ENCODE measurements around the gene CCDC51. TPM values are rescaled to one million over a fixed set of nuclear protein-coding genes. Genes with fewer than 3 reads are reported as not detected.

The CCDC51 gene
- polyA plus RNA-seq, 1 of the 3 experiments (the other 2 are of a cell fraction), result 24.2 TPM

- no peak overlapping the region for H3K27ac ChIP-seq (ENCODE audit: low read depth in 2 of 2, low read length in 1 of 2)
- no peak overlapping the region for H3K9ac ChIP-seq
- POLR2A ChIA-PET, result interaction anchor here (0.6 kb wide), 1 partner anchor 128 kb away, joined by 4 read pairs; no protein-coding TSS in a partner anchor
- H4K20me1 ChIP-seq (ENCODE audit: insufficient read depth), result no peaks in the 10 kb centered on the region
- no peak for DNase-seq
- H3K4me2 ChIP-seq, result no peak overlapping the region
- CTCF ChIA-PET, result interaction anchor here (3.1 to 15.6 kb wide), 2 partner anchors 12 to 18 kb away, joined by 14 to 399 read pairs; partner anchors contain the start of gene PLXNB1
- H3F3A ChIP-seq (replicated peaks; ENCODE audit: insufficient read depth), result no peaks in the 10 kb centered on the region
- TF ChIP-seq TEAD4 (IDR thresholded peaks at IDR 0.05; ENCODE audit: borderline replicate concordance, insufficient read depth) (no peak), GATA2 (CRISPR knock-in tag; IDR thresholded peaks at IDR 0.05) (no peak), PBX3 (IDR thresholded peaks at IDR 0.05) (no peak), JUND (IDR thresholded peaks at IDR 0.05) (no peak), SMC3 (IDR thresholded peaks at IDR 0.05; ENCODE audit: low read depth, low read length) (no peak), FOXJ3 (CRISPR knock-in tag; IDR thresholded peaks at IDR 0.05) (no peak), MXI1 (IDR thresholded peaks at IDR 0.05; ENCODE audit: low read depth, low read length) (no peak)
- no peaks in the 10 kb centered on the region for H3K27me3 ChIP-seq (ENCODE audit: insufficient read depth)
- 90% methylated on average over 7 of the region's 8 CpGs for WGBS (ENCODE audit: low lambda C conversion rate)
- no peaks in the 10 kb centered on the region for H3K4me1 ChIP-seq (ENCODE audit: control insufficient read depth in 1 of 2, insufficient read depth in 2 of 2, low read depth in 1 of 2, low read length in 1 of 2)
- no peaks in the 10 kb centered on the region for H3K9me2 ChIP-seq
- peaks cover 0 to 80% of the 10 kb centered on the region in 2 experiments for H3K36me3 ChIP-seq (replicated peaks in 1 of 2; ENCODE audit: control insufficient read depth in 1 of 2, insufficient read depth in 2 of 2, low read length in 1 of 2)
- no peak overlapping the region for H2AFZ ChIP-seq (ENCODE audit: low read depth)
- no peak overlapping the region for H3K4me3 ChIP-seq (ENCODE audit: low read depth in 2 of 2, low read length in 1 of 2)
- no peaks in the 10 kb centered on the region for H3K9me3 ChIP-seq
- no peaks in the 10 kb centered on the region for H3K79me2 ChIP-seq (ENCODE audit: insufficient read depth)
These were observed 26.8 kb downstream of the CCDC51 start for GRCh38 chr3:48413086-48413485.

- Histone ChIP-seq H3K9ac (no peak overlapping the region), H3K4me1 (ENCODE audit: control insufficient read depth in 1 of 2, insufficient read depth in 2 of 2, low read depth in 1 of 2, low read length in 1 of 2) (no peaks in the 10 kb centered on the region), H3K36me3 (replicated peaks in 1 of 2; ENCODE audit: control insufficient read depth in 1 of 2, insufficient read depth in 2 of 2, low read length in 1 of 2) (peaks cover 0 to 78% of the 10 kb centered on the region in 2 experiments), H3K9me2 (no peaks in the 10 kb centered on the region), H3K79me2 (ENCODE audit: insufficient read depth) (no peaks in the 10 kb centered on the region), H3K27ac (ENCODE audit: low read depth in 2 of 2, low read length in 1 of 2) (no peak overlapping the region; a peak in 1 of 4 replicates), H3K9me3 (no peaks in the 10 kb centered on the region), H3K4me3 (ENCODE audit: low read depth in 2 of 2, low read length in 1 of 2) (no peak overlapping the region), H3K27me3 (ENCODE audit: insufficient read depth) (no peaks in the 10 kb centered on the region), H2AFZ (ENCODE audit: low read depth) (no peak overlapping the region), H4K20me1 (ENCODE audit: insufficient read depth) (no peaks in the 10 kb centered on the region), H3F3A (replicated peaks; ENCODE audit: insufficient read depth) (no peaks in the 10 kb centered on the region), H3K4me2 (no peak overlapping the region)
- TF ChIP-seq GATA2 (CRISPR knock-in tag; IDR thresholded peaks at IDR 0.05) (no peak), REST (IDR thresholded peaks at IDR 0.05; ENCODE audit: low read depth, low read length) (no peak), POLR2AphosphoS5 (IDR thresholded peaks at IDR 0.05; ENCODE audit: low read depth, low read length) (no peak), MEF2A (IDR thresholded peaks at IDR 0.05; ENCODE audit: borderline replicate concordance, low read depth) (no peak), TCF12 (IDR thresholded peaks at IDR 0.05) (no peak), ELF1 (IDR thresholded peaks at IDR 0.05) (no peak), MAX (IDR thresholded peaks at IDR 0.05; ENCODE audit: low read depth) (no peak), PBX3 (IDR thresholded peaks at IDR 0.05) (no peak), RFX5 (IDR thresholded peaks at IDR 0.05; ENCODE audit: low read length) (no peak), GABPA (IDR thresholded peaks at IDR 0.05; ENCODE audit: low read depth) (no peak), FOXJ3 (CRISPR knock-in tag; IDR thresholded peaks at IDR 0.05) (no peak), RAD21 (IDR thresholded peaks at IDR 0.05; ENCODE audit: low read length) (no peak), RCOR1 (IDR thresholded peaks at IDR 0.05; ENCODE audit: low read length) (no peak), MXI1 (IDR thresholded peaks at IDR 0.05; ENCODE audit: low read depth, low read length) (no peak), JUND (IDR thresholded peaks at IDR 0.05) (no peak)
- TF ChIP-seq, protein P1, sequence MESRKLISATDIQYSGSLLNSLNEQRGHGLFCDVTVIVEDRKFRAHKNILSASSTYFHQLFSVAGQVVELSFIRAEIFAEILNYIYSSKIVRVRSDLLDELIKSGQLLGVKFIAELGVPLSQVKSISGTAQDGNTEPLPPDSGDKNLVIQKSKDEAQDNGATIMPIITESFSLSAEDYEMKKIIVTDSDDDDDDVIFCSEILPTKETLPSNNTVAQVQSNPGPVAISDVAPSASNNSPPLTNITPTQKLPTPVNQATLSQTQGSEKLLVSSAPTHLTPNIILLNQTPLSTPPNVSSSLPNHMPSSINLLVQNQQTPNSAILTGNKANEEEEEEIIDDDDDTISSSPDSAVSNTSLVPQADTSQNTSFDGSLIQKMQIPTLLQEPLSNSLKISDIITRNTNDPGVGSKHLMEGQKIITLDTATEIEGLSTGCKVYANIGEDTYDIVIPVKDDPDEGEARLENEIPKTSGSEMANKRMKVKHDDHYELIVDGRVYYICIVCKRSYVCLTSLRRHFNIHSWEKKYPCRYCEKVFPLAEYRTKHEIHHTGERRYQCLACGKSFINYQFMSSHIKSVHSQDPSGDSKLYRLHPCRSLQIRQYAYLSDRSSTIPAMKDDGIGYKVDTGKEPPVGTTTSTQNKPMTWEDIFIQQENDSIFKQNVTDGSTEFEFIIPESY (IDR thresholded peaks at IDR 0.05; ENCODE audit: borderline replicate concordance, low read depth), result no peak
- ChIA-PET POLR2A (interaction anchor here (0.6 kb wide), 1 partner anchor 127 kb away, joined by 4 read pairs; no protein-coding TSS in a partner anchor), CTCF (interaction anchor here (3.1 to 15.6 kb wide), 2 partner anchors 12 to 19 kb away, joined by 14 to 399 read pairs; partner anchors contain the start of gene PLXNB1)
- 95% methylated on average over 15 of the region's 19 CpGs for WGBS (ENCODE audit: low lambda C conversion rate)
- no peak for DNase-seq
These were observed 27.4 kb downstream of the CCDC51 start for GRCh38 chr3:48412375-48413001.
